ENCODE measurements around the gene CPE.

Gene CPE

GRCh38 chr4:165360985-165361670 lies 17.7 kb upstream of the CPE start:
- no peak for DNase-seq
- Mint-ChIP-seq H3K4me1 (no peaks in the 10 kb centered on the region), H3K27me3 (ENCODE audit: low read depth, poor library complexity) (peaks cover 3% of the 10 kb centered on the region), H3K9me3 (no peaks in the 10 kb centered on the region), H3K36me3 (ENCODE audit: low read depth) (no peaks in the 10 kb centered on the region), H3K4me3 (no peak overlapping the region), H3K27ac (no peak overlapping the region)
- TF ChIP-seq CTCF (IDR thresholded peaks at IDR 0.05), result no peak

GRCh38 chr4:165361810-165362209 lies 17.0 kb upstream of the CPE start:
- H3K4me1 Mint-ChIP-seq, result no peaks in the 10 kb centered on the region
- H3K36me3 Mint-ChIP-seq (ENCODE audit: low read depth), result no peaks in the 10 kb centered on the region
- no peak for TF ChIP-seq CTCF (IDR thresholded peaks at IDR 0.05)
- no peak overlapping the region for H3K27ac Mint-ChIP-seq
- no peak for DNase-seq
- H3K4me3 Mint-ChIP-seq, result no peak overlapping the region
- H3K27me3 Mint-ChIP-seq (ENCODE audit: low read depth, poor library complexity), result peaks cover 3% of the 10 kb centered on the region
- H3K9me3 Mint-ChIP-seq, result no peaks in the 10 kb centered on the region

- H3K4me3 Mint-ChIP-seq, result no peak overlapping the region
- H3K27me3 Mint-ChIP-seq (ENCODE audit: low read depth, poor library complexity), result peaks cover 2% of the 10 kb centered on the region
- H3K36me3 Mint-ChIP-seq (ENCODE audit: low read depth), result no peaks in the 10 kb centered on the region
- DNase-seq, result no peak
- no peak overlapping the region for H3K27ac Mint-ChIP-seq
- no peaks in the 10 kb centered on the region for H3K9me3 Mint-ChIP-seq
- no peak for TF ChIP-seq CTCF (IDR thresholded peaks at IDR 0.05)
- H3K4me1 Mint-ChIP-seq, result no peaks in the 10 kb centered on the region
Measured at GRCh38 chr4:165364452-165365080, 14.2 kb upstream of the CPE start.

GRCh38 chr4:165367040-165367439 lies 11.8 kb upstream of the CPE start:
- H3K9me3 Mint-ChIP-seq, result no peaks in the 10 kb centered on the region
- H3K27me3 Mint-ChIP-seq (ENCODE audit: low read depth, poor library complexity), result peaks cover 2% of the 10 kb centered on the region
- no peak for TF ChIP-seq CTCF (IDR thresholded peaks at IDR 0.05)
- no peak overlapping the region for H3K27ac Mint-ChIP-seq
- H3K4me1 Mint-ChIP-seq, result no peaks in the 10 kb centered on the region
- no peaks in the 10 kb centered on the region for H3K36me3 Mint-ChIP-seq (ENCODE audit: low read depth)
- no peak for DNase-seq
- H3K4me3 Mint-ChIP-seq, result no peak overlapping the region

GRCh38 chr4:165368114-165368513 lies 10.7 kb upstream of the CPE start:
- no peak for TF ChIP-seq CTCF (IDR thresholded peaks at IDR 0.05)
- no peaks in the 10 kb centered on the region for H3K36me3 Mint-ChIP-seq (ENCODE audit: low read depth)
- no peak for DNase-seq
- peaks cover 2% of the 10 kb centered on the region for H3K27me3 Mint-ChIP-seq (ENCODE audit: low read depth, poor library complexity)
- H3K27ac Mint-ChIP-seq, result no peak overlapping the region
- H3K4me3 Mint-ChIP-seq, result no peak overlapping the region
- H3K9me3 Mint-ChIP-seq, result no peaks in the 10 kb centered on the region
- H3K4me1 Mint-ChIP-seq, result no peaks in the 10 kb centered on the region

- no peaks in the 10 kb centered on the region for H3K9me3 Mint-ChIP-seq
- H3K4me3 Mint-ChIP-seq, result no peak overlapping the region
- H3K27me3 Mint-ChIP-seq (ENCODE audit: low read depth, poor library complexity), result peaks cover 2% of the 10 kb centered on the region
- H3K36me3 Mint-ChIP-seq (ENCODE audit: low read depth), result no peaks in the 10 kb centered on the region
- no peak for DNase-seq
- H3K27ac Mint-ChIP-seq, result no peak overlapping the region
- no peaks in the 10 kb centered on the region for H3K4me1 Mint-ChIP-seq
- TF ChIP-seq CTCF (IDR thresholded peaks at IDR 0.05), result no peak
Measured at GRCh38 chr4:165368567-165368966, 10.2 kb upstream of the CPE start.
